Breast epithelium (tissue), 4 donors: ENCODE data around the gene UQCC2. TPM values are rescaled to one million over a fixed set of nuclear protein-coding genes. Genes with fewer than 3 reads are reported as not detected.
A peak's percentile ranks its signal among the peaks of the same experiment; 100 is the strongest.

ENCODE experiments used
- DNase-seq, 2 donors: peaks; one replicate each; pipeline ENCODE4 v3.0.0-alpha.2; 2019; ENCODE audit warnings: low spot score in 2 of 2
- H3K27ac ChIP-seq, 2 donors: fragments of 200-600 bp; sonication (generic) in 1 of 2; one replicate each; pipeline ENCODE4 v1.5.1; 2016 to 2019; ENCODE audit warnings: mild to moderate bottlenecking in 1 of 2
- H3K27me3 ChIP-seq, 2 donors: fragments of 200-600 bp; sonication (generic) in 1 of 2; one replicate each; pipeline versions ENCODE4 v1.5.1 to v1.6.0; 2017 to 2019; ENCODE audit warnings: control low read depth in 1 of 2, mild to moderate bottlenecking in 1 of 2
- H3K36me3 ChIP-seq: fragments of 200-600 bp; one replicate; pipeline ENCODE4 v1.5.1; 2019
- H3K4me1 ChIP-seq, 2 donors: fragments of 200-600 bp; sonication (generic); one replicate each; pipeline ENCODE4 v1.5.1; 2016 to 2019; ENCODE audit warnings: control low read depth in 1 of 2
- H3K4me3 ChIP-seq, 3 donors: fragments of 200-600 bp; sonication (generic); 1 replicate in 2 of 3; 2 replicates in 1 of 3; pipeline ENCODE4 v1.5.1; 2016 to 2019; ENCODE audit warnings: mild to moderate bottlenecking in 3 of 3, moderate library complexity in 2 of 3
- H3K9me3 ChIP-seq, 2 donors: fragments of 200-600 bp; sonication (generic) in 1 of 2; one replicate each; pipeline ENCODE4 v1.5.1; 2016 to 2019; ENCODE audit warnings: control low read depth in 1 of 2
- CTCF ChIP-seq, 3 donors: fragments of 450-650 bp; IDR thresholded peaks; one replicate each; pipeline ENCODE4 v1.5.1; 2016 to 2017; ENCODE audit warnings: antibody characterized with exemption in 3 of 3, mild to moderate bottlenecking in 3 of 3, moderate library complexity in 3 of 3
- POLR2A ChIP-seq: fragments of 450-650 bp; IDR thresholded peaks from one replicate; pipeline ENCODE4 v1.6.1; 2016; ENCODE audit warnings: antibody characterized with exemption, mild to moderate bottlenecking, moderate library complexity
- POLR2AphosphoS5 ChIP-seq, 3 donors: sonication (generic); formaldehyde crosslinking; IDR thresholded peaks; one replicate each; pipeline ENCODE4 v1.6.1; 2017; ENCODE audit warnings: antibody characterized with exemption in 3 of 3
- intact Hi-C: fragments of 100-400 bp; cut with DNase I; formaldehyde crosslinking; loops from one replicate; pipeline ENCODE4 v1.15.1; 2023; ENCODE audit warnings: low total_unique reads
- total RNA-seq, 3 donors: library from RNA; depleted of rRNA; stranded (reverse); fragments of >200 nt; gene quantifications; one replicate each; pipeline ENCODE4 v1.1.0, GENCODE V29; 2016

Gene UQCC2
- 10 to 100 TPM in 2 of 3 donors, 1 to 10 TPM in 1; 9.9 to 19.7 (median 19.6) TPM for total RNA-seq

- H3K27ac ChIP-seq, result peak within 1 kb of the TSS; percentile 82 to 92
- intact Hi-C loops, result no loop called here
- TF ChIP-seq POLR2AphosphoS5 (IDR thresholded peaks at IDR 0.05), result peak; percentile 70 to 82 (median 76)
- TF ChIP-seq POLR2A, result peak; percentile 60
- TF ChIP-seq CTCF (IDR thresholded peaks at IDR 0.05), result peak in 1 of 3 donors; percentile 69
- DNase-seq, result peak; percentile 94 to 96
- no peaks in the 10 kb centered on the region for H3K36me3 ChIP-seq
- no peaks in the 10 kb centered on the region for H3K27me3 ChIP-seq
- peak within 1 kb of the TSS; percentile 65 to 86 (median 83) for H3K4me3 ChIP-seq
- no peaks in the 10 kb centered on the region for H3K9me3 ChIP-seq
- peaks cover 0 to 7% of the 10 kb centered on the region in 2 donors for H3K4me1 ChIP-seq
Observed at GRCh38 chr6:33711140-33712129, at the start of gene UQCC2. Gene UQCC2, minus strand, starts transcription at chr6:33711700. Its CDS starts 14 bp downstream, at chr6:33711686.

GRCh38 chr6:33759887-33760629, 48.6 kb upstream of the UQCC2 start:
- intact Hi-C loops, result loop anchor here (10.0 kb wide), 1 partner anchor 395 kb away; no protein-coding TSS in a partner anchor

GRCh38 chr6:33758815-33759216, 47.3 kb upstream of the UQCC2 start:
- no peak for DNase-seq
- Histone ChIP-seq H3K4me1 (no peaks in the 10 kb centered on the region), H3K9me3 (no peaks in the 10 kb centered on the region), H3K4me3 (no peak overlapping the region), H3K27ac (no peak overlapping the region), H3K36me3 (no peaks in the 10 kb centered on the region), H3K27me3 (no peaks in the 10 kb centered on the region)
- intact Hi-C loops, result no loop called here
- TF ChIP-seq POLR2AphosphoS5 (IDR thresholded peaks at IDR 0.05), result no peak
- TF ChIP-seq CTCF (IDR thresholded peaks at IDR 0.05), result no peak
- no peak for TF ChIP-seq POLR2A

More at GRCh38 chr6:33759887-33760629, 48.6 kb upstream of the UQCC2 start:
- Histone ChIP-seq H3K4me1 (no peaks in the 10 kb centered on the region), H3K27ac (no peak overlapping the region), H3K9me3 (no peaks in the 10 kb centered on the region), H3K27me3 (no peaks in the 10 kb centered on the region), H3K4me3 (no peak overlapping the region), H3K36me3 (no peaks in the 10 kb centered on the region)
- no peak for TF ChIP-seq POLR2AphosphoS5 (IDR thresholded peaks at IDR 0.05)
- TF ChIP-seq POLR2A, result no peak
- no peak for TF ChIP-seq CTCF (IDR thresholded peaks at IDR 0.05)
- DNase-seq, result no peak

GRCh38 chr6:33757906-33758305, 46.4 kb upstream of the UQCC2 start:
- no peaks in the 10 kb centered on the region for H3K4me1 ChIP-seq
- H3K36me3 ChIP-seq, result no peaks in the 10 kb centered on the region
- H3K4me3 ChIP-seq, result no peak overlapping the region
- intact Hi-C loops, result no loop called here
- H3K27ac ChIP-seq, result no peak overlapping the region
- DNase-seq, result no peak
- no peaks in the 10 kb centered on the region for H3K9me3 ChIP-seq
- TF ChIP-seq POLR2AphosphoS5 (IDR thresholded peaks at IDR 0.05), result no peak
- no peak for TF ChIP-seq CTCF (IDR thresholded peaks at IDR 0.05)
- TF ChIP-seq POLR2A, result no peak
- no peaks in the 10 kb centered on the region for H3K27me3 ChIP-seq
